Activated CD8-positive, alpha-beta memory T cell treated with anti-CD3 and anti-CD28 coated beads, Interleukin-2, amount 50 U/mL, for 24 hours (primary cell): ENCODE measurements around the gene CASP9.

Source experiments
- DNase-seq: peaks from one replicate; pipeline ENCODE4 v3.0.0-alpha.2; 2020; ENCODE audit errors: extremely low read depth

Gene CASP9

DNA sequence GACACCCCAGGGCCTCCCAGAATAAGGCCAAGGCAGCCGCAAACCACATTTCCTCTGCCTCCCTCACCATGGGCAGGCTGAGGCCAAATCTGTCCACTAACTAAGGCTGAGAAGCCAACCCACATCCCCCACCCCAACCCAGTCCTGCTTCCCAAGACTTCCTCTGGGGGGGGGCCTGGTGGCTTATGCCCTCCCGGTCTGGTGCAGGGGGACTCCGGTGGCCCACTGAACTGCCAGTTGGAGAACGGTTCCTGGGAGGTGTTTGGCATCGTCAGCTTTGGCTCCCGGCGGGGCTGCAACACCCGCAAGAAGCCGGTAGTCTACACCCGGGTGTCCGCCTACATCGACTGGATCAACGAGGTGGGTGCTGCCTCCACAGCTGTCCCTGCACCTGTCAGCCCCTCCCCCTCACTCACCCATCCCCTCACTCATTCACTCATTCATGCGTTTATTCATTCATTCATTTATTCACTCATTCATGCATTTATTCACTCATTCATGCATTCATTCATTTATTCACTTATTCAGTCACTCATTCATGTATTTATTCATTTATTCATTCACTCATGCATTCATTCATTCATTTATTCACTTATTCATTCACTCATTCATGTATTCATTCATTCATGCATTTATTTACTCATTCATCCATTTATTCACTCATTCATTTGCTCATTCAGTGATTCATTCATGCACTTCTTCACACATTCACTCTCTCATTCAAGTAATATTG lies 78.5 kb downstream of the CASP9 start:
- DNase-seq, result no peak

DNA sequence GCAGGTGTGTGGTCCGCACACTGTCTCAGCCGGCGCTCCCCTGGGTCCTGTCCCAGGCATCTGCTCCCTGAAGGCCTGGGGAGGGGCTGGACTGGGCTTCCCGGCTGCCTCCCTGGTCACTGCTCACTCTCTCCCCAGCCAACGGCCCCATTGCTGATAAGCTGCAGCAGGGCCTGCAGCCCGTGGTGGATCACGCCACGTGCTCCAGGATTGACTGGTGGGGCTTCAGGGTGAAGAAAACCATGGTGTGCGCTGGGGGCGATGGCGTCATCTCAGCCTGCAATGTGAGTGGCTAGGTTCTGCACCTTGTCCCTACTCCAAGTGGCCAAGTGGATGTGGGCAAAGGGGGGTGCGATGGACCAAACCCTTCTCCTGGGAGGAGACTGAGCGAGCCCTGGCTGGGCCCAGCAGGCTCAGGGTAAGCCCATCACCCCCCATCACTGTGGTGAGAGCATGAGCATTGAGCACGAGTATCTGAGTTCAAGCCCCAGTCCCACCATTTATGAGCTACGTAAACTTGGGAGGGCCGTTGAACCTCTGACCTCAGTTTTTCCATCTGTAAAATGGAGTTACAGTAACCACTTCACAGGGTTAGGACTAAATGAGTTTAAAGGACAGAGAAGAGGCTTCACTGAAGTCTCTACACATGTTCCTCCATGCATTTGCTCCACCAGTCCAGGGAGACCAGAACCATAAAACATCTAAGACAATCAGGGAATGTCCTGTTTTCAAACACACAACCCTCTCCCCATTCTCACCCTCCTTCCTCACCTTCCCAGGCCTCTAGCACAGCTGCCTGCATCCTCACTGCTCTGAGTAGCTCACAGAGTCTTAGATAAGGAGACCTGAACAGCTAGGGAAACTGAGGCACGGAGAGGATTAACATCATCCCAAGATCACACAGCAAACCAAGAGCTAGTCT lies 79.3 kb downstream of the CASP9 start:
- no peak for DNase-seq

DNA sequence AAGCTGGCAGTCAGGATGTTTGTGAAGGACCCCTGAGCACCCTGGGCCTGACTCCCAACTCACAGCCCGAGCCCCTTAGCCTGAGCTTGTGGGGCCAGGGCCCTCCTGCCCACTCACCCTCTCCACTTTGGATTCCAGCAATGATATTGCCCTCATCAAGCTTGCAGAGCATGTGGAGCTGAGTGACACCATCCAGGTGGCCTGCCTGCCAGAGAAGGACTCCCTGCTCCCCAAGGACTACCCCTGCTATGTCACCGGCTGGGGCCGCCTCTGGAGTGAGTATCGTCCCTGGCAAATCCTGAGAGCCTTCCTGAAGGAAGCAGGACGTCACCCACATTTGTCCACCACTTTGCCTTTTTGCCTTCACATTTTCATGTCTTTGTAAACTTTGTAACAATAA lies 80.7 kb downstream of the CASP9 start:
- no peak for DNase-seq

DNA sequence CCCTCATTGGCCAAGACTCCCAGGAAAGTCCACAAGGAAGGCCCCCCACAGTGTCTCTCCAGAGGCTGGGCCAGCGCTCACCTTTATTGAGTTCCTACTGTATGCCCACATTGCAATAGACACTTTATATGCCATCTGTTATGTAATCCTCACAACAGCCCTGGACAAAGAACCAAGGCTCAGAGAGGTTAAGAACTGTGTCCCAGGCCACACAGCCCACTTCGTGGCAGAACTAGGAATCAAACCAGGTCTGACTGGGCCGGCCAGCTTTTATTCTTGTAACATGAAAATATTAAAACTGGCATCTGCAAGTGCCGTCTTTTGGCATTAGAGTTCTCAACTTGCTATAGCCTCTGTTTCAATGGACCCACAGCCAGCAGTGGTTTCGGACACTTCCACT lies 81.3 kb downstream of the CASP9 start:
- DNase-seq, result no peak

DNA sequence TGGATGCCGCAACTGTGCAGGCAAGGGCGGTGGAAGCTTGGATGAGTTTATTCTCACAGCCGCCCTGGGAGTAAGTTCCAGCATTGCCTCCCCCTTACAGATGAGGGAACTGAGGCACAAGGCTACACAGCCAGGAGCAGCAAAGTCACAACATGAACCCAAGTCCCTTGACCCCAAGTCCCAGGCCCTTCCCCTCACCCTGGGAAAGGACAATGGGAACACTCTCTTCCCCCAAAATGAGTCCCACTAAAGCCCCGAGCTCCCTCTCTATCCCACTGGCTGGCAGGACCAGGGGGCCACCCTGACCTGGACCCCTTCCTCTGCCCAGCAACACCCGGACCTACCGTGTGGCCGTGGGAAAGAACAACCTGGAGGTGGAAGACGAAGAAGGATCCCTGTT lies 81.9 kb downstream of the CASP9 start:
- no peak for DNase-seq
